ENCODE results near the gene VAV3.

DNA sequence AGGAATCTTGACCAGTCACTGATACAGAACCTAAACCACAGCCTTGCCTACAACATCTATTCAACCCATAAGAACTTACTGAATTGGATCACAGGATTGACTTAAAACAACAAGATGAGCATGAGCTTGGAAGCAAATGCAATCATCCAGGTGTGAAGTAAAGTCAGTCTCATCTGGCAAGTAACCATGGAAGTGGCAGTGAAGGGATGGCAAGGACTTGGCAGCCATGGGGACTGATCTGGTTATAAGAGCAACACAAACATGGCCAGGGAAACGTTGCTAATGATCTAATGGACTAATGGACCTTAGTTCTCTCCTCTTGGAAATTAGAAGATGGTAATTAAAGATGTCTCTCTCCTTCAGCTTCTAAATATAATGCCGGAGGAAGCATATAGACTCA is 133.1 kb downstream of the VAV3 start:
- TF ChIP-seq, protein P1, sequence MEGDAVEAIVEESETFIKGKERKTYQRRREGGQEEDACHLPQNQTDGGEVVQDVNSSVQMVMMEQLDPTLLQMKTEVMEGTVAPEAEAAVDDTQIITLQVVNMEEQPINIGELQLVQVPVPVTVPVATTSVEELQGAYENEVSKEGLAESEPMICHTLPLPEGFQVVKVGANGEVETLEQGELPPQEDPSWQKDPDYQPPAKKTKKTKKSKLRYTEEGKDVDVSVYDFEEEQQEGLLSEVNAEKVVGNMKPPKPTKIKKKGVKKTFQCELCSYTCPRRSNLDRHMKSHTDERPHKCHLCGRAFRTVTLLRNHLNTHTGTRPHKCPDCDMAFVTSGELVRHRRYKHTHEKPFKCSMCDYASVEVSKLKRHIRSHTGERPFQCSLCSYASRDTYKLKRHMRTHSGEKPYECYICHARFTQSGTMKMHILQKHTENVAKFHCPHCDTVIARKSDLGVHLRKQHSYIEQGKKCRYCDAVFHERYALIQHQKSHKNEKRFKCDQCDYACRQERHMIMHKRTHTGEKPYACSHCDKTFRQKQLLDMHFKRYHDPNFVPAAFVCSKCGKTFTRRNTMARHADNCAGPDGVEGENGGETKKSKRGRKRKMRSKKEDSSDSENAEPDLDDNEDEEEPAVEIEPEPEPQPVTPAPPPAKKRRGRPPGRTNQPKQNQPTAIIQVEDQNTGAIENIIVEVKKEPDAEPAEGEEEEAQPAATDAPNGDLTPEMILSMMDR (CRISPR knock-in tag; IDR thresholded peaks at IDR 0.05) = no peak
- no peak for TF ChIP-seq ZNF720 (CRISPR knock-in tag; IDR thresholded peaks at IDR 0.05)
- no peak for TF ChIP-seq POLR2AphosphoS5 (IDR thresholded peaks at IDR 0.05; ENCODE audit: low read depth, low read length)
- no peak for TF ChIP-seq IKZF1 (IDR thresholded peaks at IDR 0.05)
- no peak for TF ChIP-seq EZH2 (conservative IDR thresholded peaks at IDR 0.05; ENCODE audit: low read depth, low read length)
- TF ChIP-seq, protein P2, sequence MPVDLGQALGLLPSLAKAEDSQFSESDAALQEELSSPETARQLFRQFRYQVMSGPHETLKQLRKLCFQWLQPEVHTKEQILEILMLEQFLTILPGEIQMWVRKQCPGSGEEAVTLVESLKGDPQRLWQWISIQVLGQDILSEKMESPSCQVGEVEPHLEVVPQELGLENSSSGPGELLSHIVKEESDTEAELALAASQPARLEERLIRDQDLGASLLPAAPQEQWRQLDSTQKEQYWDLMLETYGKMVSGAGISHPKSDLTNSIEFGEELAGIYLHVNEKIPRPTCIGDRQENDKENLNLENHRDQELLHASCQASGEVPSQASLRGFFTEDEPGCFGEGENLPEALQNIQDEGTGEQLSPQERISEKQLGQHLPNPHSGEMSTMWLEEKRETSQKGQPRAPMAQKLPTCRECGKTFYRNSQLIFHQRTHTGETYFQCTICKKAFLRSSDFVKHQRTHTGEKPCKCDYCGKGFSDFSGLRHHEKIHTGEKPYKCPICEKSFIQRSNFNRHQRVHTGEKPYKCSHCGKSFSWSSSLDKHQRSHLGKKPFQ (CRISPR knock-in tag; IDR thresholded peaks at IDR 0.05; ENCODE audit: insufficient replicate concordance) = no peak
- TF ChIP-seq, protein P3, sequence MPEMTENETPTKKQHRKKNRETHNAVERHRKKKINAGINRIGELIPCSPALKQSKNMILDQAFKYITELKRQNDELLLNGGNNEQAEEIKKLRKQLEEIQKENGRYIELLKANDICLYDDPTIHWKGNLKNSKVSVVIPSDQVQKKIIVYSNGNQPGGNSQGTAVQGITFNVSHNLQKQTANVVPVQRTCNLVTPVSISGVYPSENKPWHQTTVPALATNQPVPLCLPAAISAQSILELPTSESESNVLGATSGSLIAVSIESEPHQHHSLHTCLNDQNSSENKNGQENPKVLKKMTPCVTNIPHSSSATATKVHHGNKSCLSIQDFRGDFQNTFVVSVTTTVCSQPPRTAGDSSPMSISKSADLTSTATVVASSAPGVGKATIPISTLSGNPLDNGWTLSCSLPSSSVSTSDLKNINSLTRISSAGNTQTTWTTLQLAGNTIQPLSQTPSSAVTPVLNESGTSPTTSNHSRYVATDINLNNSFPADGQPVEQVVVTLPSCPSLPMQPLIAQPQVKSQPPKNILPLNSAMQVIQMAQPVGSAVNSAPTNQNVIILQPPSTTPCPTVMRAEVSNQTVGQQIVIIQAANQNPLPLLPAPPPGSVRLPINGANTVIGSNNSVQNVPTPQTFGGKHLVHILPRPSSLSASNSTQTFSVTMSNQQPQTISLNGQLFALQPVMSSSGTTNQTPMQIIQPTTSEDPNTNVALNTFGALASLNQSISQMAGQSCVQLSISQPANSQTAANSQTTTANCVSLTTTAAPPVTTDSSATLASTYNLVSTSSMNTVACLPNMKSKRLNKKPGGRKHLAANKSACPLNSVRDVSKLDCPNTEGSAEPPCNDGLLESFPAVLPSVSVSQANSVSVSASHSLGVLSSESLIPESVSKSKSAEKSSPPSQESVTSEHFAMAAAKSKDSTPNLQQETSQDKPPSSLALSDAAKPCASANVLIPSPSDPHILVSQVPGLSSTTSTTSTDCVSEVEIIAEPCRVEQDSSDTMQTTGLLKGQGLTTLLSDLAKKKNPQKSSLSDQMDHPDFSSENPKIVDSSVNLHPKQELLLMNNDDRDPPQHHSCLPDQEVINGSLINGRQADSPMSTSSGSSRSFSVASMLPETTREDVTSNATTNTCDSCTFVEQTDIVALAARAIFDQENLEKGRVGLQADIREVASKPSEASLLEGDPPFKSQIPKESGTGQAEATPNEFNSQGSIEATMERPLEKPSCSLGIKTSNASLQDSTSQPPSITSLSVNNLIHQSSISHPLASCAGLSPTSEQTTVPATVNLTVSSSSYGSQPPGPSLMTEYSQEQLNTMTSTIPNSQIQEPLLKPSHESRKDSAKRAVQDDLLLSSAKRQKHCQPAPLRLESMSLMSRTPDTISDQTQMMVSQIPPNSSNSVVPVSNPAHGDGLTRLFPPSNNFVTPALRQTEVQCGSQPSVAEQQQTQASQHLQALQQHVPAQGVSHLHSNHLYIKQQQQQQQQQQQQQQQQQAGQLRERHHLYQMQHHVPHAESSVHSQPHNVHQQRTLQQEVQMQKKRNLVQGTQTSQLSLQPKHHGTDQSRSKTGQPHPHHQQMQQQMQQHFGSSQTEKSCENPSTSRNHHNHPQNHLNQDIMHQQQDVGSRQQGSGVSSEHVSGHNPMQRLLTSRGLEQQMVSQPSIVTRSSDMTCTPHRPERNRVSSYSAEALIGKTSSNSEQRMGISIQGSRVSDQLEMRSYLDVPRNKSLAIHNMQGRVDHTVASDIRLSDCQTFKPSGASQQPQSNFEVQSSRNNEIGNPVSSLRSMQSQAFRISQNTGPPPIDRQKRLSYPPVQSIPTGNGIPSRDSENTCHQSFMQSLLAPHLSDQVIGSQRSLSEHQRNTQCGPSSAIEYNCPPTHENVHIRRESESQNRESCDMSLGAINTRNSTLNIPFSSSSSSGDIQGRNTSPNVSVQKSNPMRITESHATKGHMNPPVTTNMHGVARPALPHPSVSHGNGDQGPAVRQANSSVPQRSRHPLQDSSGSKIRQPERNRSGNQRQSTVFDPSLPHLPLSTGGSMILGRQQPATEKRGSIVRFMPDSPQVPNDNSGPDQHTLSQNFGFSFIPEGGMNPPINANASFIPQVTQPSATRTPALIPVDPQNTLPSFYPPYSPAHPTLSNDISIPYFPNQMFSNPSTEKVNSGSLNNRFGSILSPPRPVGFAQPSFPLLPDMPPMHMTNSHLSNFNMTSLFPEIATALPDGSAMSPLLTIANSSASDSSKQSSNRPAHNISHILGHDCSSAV (CRISPR knock-in tag; IDR thresholded peaks at IDR 0.05; ENCODE audit: borderline replicate concordance) = no peak
